Urinary bladder (tissue), 4 donors: ENCODE measurements around the gene TUBB1. TPM values are rescaled to one million over a fixed set of nuclear protein-coding genes. Genes with fewer than 3 reads are reported as not detected.

Experiments used
- DNase-seq: peaks from one replicate; pipeline ENCODE4 v3.0.0-alpha.2; 2015; ENCODE audit errors: extremely low spot score
- H3K27ac ChIP-seq: one replicate; pipeline ENCODE4 v1.5.1; 2013; ENCODE audit warnings: low read depth, mild to moderate bottlenecking, moderate library complexity
- H3K36me3 ChIP-seq: one replicate; pipeline ENCODE4 v1.6.1; 2013; ENCODE audit warnings: mild to moderate bottlenecking, moderate library complexity; ENCODE audit not compliant: insufficient read depth
- H3K4me1 ChIP-seq: one replicate; pipeline ENCODE4 v1.6.1; 2013; ENCODE audit warnings: mild to moderate bottlenecking, moderate library complexity; ENCODE audit not compliant: insufficient read depth
- H3K4me3 ChIP-seq: one replicate; pipeline ENCODE4 v1.5.1; 2013; ENCODE audit warnings: low read depth, low read length
- WGBS: extraction: QIAGEN DNeasy Blood & Tissue Kit; methylation state at CpG from one replicate; pipeline ENCODE4 v1.1.7; 2013; 5-methylcytosine and 5-hydroxymethylcytosine counted together
- polyA plus RNA-seq: library from polyadenylated mRNA; stranded (reverse); fragments of 200-250 nt; gene quantifications from one replicate; pipeline ENCODE4 v1.2.3, GENCODE V29; 2013
- total RNA-seq: library from RNA; depleted of rRNA; stranded (reverse); fragments of >200 nt; gene quantifications from one replicate; pipeline ENCODE4 v1.2.3, GENCODE V29; 2014
- donor health status: healthy with polysubstance abuse.
- donor health status: healthy.

The TUBB1 gene
- total and polyA plus RNA-seq, 2 donors, result 0.05 to 0.58 TPM

- DNase-seq, result no peak
- Histone ChIP-seq H3K4me3 (no peak overlapping the region), H3K27ac (no peak overlapping the region), H3K36me3 (peaks cover 5% of the 10 kb centered on the region), H3K4me1 (no peaks in the 10 kb centered on the region)
- WGBS, result 85% methylated on average over 17 of the region's 17 CpGs
These were observed 24.7 kb upstream of the TUBB1 start for GRCh38 chr20:58994390-58995159.

DNA sequence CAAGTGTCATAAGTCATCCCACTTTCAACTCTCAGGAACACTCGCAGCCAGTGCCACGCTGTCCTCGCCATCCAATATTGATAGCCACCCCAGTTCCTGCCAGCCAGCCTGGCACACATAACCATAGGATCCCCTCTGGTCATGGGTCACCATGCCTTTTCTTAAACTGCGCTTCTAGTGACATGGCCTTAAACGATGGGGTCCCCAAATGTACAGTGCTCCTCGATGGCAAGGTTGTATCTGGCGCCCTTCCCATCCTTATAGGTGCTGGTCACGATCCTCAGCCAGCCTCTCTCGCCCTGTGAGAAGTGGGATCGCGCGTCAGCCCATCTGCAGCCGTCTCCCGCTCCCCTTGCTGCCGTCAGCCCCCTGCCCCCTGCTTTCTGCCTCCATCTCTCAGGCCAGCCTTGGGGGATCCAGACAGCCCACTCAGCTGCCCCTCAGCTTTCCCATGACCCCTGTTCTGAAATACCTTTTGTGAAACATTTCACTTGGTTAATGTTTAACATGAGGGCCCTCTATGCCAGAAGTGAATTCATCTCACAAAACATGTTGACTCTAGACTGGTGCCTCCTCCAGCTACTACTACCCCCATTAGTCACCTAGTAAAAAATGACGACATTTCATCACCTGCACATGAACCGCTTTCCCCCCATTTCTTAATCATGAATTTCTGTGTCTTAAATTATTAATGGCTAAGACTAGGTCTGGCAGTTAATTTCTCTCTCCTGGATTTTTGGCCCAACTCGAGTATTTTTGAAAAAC lies 23.6 kb upstream of the TUBB1 start:
- no peak overlapping the region for H3K4me3 ChIP-seq
- no peaks in the 10 kb centered on the region for H3K4me1 ChIP-seq
- DNase-seq, result no peak
- WGBS, result 82% methylated on average over 18 of the region's 18 CpGs
- peaks cover 5% of the 10 kb centered on the region for H3K36me3 ChIP-seq
- no peak overlapping the region for H3K27ac ChIP-seq

- H3K4me3 ChIP-seq, result no peak overlapping the region
- DNase-seq, result no peak
- 83% methylated on average over 12 of the region's 12 CpGs for WGBS
- H3K36me3 ChIP-seq, result peaks cover 3% of the 10 kb centered on the region
- H3K4me1 ChIP-seq, result no peaks in the 10 kb centered on the region
- no peak overlapping the region for H3K27ac ChIP-seq
These were observed 23.0 kb upstream of the TUBB1 start for GRCh38 chr20:58996226-58996611.

GRCh38 chr20:58997141-58997770 lies 22.0 kb upstream of the TUBB1 start:
- DNase-seq, result no peak
- 91% methylated on average over 24 of the region's 24 CpGs for WGBS
- Histone ChIP-seq H3K4me1 (no peaks in the 10 kb centered on the region), H3K36me3 (peaks cover 3% of the 10 kb centered on the region), H3K4me3 (no peak overlapping the region), H3K27ac (no peak overlapping the region)

DNA sequence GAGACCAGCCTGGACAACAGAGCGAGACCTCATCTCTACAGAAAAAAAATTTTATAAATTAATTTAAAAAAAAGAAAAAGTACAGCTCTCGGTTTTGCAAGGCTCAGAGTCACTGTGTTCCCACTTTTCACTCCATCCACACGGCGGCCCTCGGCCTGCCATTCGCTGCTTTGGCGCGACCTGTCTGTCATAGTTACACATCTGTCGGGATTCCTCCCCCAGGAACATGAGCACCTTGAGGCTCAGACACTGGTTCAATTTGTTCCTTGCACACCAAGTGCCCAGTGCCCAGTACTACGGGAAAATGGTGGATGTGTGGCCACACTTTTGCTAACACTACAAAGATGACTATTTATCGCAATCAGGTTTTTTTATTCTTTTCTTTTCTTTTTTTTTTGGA lies 20.6 kb upstream of the TUBB1 start:
- H3K27ac ChIP-seq, result no peak overlapping the region
- H3K4me1 ChIP-seq, result no peaks in the 10 kb centered on the region
- H3K36me3 ChIP-seq, result peaks cover 3% of the 10 kb centered on the region
- no peak overlapping the region for H3K4me3 ChIP-seq
- 92% methylated on average over 11 of the region's 11 CpGs for WGBS
- DNase-seq, result no peak

GRCh38 chr20:59000326-59000725 lies 18.9 kb upstream of the TUBB1 start:
- 65% methylated on average over 3 of the region's 3 CpGs for WGBS
- H3K4me1 ChIP-seq, result no peaks in the 10 kb centered on the region
- DNase-seq, result no peak
- no peaks in the 10 kb centered on the region for H3K36me3 ChIP-seq
- H3K27ac ChIP-seq, result no peak overlapping the region
- H3K4me3 ChIP-seq, result no peak overlapping the region

DNA sequence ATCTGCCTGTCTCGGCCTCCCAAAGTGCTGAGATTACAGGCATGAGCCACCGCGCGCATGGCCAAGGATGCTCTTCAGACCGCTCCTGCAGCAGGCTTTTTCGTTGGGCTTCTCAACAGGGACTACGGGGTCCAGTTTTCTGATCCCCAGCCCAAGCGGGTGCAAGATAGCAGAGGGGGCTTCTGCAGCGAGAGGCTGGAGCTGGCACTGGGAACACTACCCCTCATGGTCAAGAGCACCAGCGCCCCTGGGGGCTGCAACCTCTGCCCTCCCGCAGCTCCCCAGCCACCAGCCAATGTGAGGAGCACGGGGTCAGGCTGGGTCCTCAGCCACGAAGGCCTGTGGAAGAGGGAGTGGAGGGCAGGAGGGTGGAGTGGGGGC lies 18.2 kb upstream of the TUBB1 start:
- no peak for DNase-seq
- Histone ChIP-seq H3K4me3 (no peak overlapping the region), H3K27ac (no peak overlapping the region), H3K36me3 (no peaks in the 10 kb centered on the region), H3K4me1 (no peaks in the 10 kb centered on the region)
- 90% methylated on average over 13 of the region's 13 CpGs for WGBS

GRCh38 chr20:59001449-59002171 lies 17.6 kb upstream of the TUBB1 start:
- Histone ChIP-seq H3K27ac (no peak overlapping the region), H3K36me3 (no peaks in the 10 kb centered on the region)
- 91% methylated on average over 27 of the region's 27 CpGs for WGBS

GRCh38 chr20:59002388-59002787 lies 16.8 kb upstream of the TUBB1 start:
- H3K4me1 ChIP-seq, result no peaks in the 10 kb centered on the region
- 90% methylated on average over 8 of the region's 8 CpGs for WGBS
- no peak for DNase-seq
- H3K27ac ChIP-seq, result no peak overlapping the region
- H3K36me3 ChIP-seq, result no peaks in the 10 kb centered on the region
- H3K4me3 ChIP-seq, result no peak overlapping the region

More at GRCh38 chr20:59001449-59002171, 17.6 kb upstream of the TUBB1 start:
- DNase-seq, result no peak
- Histone ChIP-seq H3K4me3 (no peak overlapping the region), H3K4me1 (no peaks in the 10 kb centered on the region)

- DNase-seq, result no peak
- H3K4me3 ChIP-seq, result no peak overlapping the region
- H3K36me3 ChIP-seq, result no peaks in the 10 kb centered on the region
- 85% methylated on average over 17 of the region's 17 CpGs for WGBS
- H3K4me1 ChIP-seq, result no peaks in the 10 kb centered on the region
- H3K27ac ChIP-seq, result no peak overlapping the region
These were observed 16.3 kb upstream of the TUBB1 start for GRCh38 chr20:59002874-59003399.

GRCh38 chr20:59003836-59004492 lies 15.3 kb upstream of the TUBB1 start:
- no peaks in the 10 kb centered on the region for H3K36me3 ChIP-seq
- H3K4me3 ChIP-seq, result no peak overlapping the region
- 84% methylated on average over 16 of the region's 16 CpGs for WGBS
- no peaks in the 10 kb centered on the region for H3K4me1 ChIP-seq
- DNase-seq, result no peak
- H3K27ac ChIP-seq, result no peak overlapping the region

DNA sequence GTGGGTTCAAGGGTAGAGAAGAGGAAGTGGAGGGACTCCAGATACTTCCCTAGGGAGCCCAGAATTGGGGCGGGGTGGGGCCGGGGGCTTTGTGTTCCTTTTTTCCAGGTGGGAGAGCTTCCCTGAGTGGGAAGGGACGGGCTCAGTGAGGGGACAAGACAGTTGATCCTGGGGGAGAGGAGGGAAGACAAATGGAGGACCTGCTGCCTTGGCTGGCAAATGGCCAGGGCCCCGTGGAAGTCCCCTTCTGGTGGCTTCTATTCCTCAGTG lies 14.8 kb upstream of the TUBB1 start:
- Histone ChIP-seq H3K4me3 (no peak overlapping the region), H3K36me3 (no peaks in the 10 kb centered on the region), H3K27ac (no peak overlapping the region), H3K4me1 (no peaks in the 10 kb centered on the region)
- DNase-seq, result no peak
- WGBS, result 74% methylated on average over 4 of the region's 4 CpGs
